Measurements from ENCODE around the gene GNB3. TPM values are rescaled to one million over a fixed set of nuclear protein-coding genes. Genes with fewer than 3 reads are reported as not detected.
A peak's percentile ranks its signal among the peaks of the same experiment; 100 is the strongest.

GNB3 gene
- total and polyA plus RNA-seq, 9 of the 15 experiments (the other 6 are each of a cell fraction or from before 2014, with no cell fraction given), result 1.4 to 5.8 (median 2.0) TPM

DNA sequence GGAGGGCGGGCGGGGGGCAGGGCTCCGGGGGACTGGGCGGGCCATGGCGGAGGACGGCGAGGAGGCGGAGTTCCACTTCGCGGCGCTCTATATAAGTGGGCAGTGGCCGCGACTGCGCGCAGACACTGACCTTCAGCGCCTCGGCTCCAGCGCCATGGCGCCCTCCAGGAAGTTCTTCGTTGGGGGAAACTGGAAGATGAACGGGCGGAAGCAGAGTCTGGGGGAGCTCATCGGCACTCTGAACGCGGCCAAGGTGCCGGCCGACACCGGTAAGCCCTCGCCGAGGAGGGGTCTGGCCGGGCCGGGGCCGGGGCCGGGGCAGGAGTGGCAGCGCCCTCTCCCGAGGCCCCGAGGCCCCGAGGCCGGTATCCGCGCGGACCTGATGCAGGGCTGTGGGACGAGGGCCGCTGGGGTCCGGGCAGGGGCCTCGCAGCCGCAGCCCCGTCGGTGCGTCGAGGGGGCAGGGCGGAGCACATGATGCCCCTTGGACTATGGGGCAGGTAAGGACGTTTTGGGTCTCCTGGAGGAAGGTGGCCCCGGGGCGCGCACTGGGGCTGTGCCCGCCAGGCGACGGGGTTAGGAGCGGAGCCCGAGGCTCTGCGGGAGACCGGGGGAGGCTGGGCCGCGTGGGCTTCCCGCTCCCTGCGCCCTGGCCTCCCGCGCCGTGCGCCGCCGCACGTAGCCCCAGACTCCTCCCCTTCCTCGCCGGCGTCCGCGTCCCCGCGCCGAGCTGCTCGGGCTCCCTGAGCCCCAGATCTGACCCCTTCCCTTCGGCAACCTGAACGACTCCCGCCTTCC is 26.9 kb downstream of the GNB3 start, which contains the start of gene TPI1 (continued):
- TF ChIP-seq DEAF1 (CRISPR knock-in tag; IDR thresholded peaks at IDR 0.05) (no peak), ZNF24 (IDR thresholded peaks at IDR 0.05) (no peak), NELFE (IDR thresholded peaks at IDR 0.05; ENCODE audit: insufficient read depth, insufficient read length) (peak; percentile 64), ZNF384 (IDR thresholded peaks at IDR 0.05; ENCODE audit: low read depth, low read length) (no peak), SIRT6 (IDR thresholded peaks at IDR 0.05; ENCODE audit: low read depth, low read length) (no peak), NFYB (IDR thresholded peaks at IDR 0.05; ENCODE audit: extremely low read depth, insufficient read length) (no peak), HOXB6 (CRISPR knock-in tag; IDR thresholded peaks at IDR 0.05; ENCODE audit: borderline replicate concordance) (no peak), CBX8 (IDR thresholded peaks at IDR 0.05; ENCODE audit: borderline replicate concordance, extremely low read depth, low read depth, low read length, poor library complexity, severe bottlenecking) (no peak), NFXL1 (CRISPR knock-in tag; IDR thresholded peaks at IDR 0.05) (no peak), NFRKB (IDR thresholded peaks at IDR 0.05; ENCODE audit: low read depth) (peak; percentile 33; the same call in 1 of the 2 replicates), THAP7 (CRISPR knock-in tag; IDR thresholded peaks at IDR 0.05) (no peak), ZBTB7A (IDR thresholded peaks at IDR 0.05; ENCODE audit: borderline replicate concordance, control insufficient read depth, low read depth, low read length) (peak; percentile 13; the same call in 1 of the 2 replicates), KLF13 (tag; IDR thresholded peaks at IDR 0.05; ENCODE audit: borderline replicate concordance, low read depth) (no peak), IFI16 (CRISPR knock-in tag; IDR thresholded peaks at IDR 0.05) (no peak), HOMEZ (CRISPR knock-in tag; IDR thresholded peaks at IDR 0.05) (no peak), ZNF121 (CRISPR knock-in tag; conservative IDR thresholded peaks at IDR 0.05) (no peak), FOXJ3 (CRISPR knock-in tag; IDR thresholded peaks at IDR 0.05) (no peak), CLOCK (CRISPR knock-in tag; IDR thresholded peaks at IDR 0.05; ENCODE audit: borderline replicate concordance) (no peak), THRA (IDR thresholded peaks at IDR 0.05) (no peak), MAFF (IDR thresholded peaks at IDR 0.05; ENCODE audit: low read length) (no peak)

Data from K562 (cell line).